A549 (cell line): Measurements from ENCODE around the gene FHIT. TPM values are rescaled to one million over a fixed set of nuclear protein-coding genes. Genes with fewer than 3 reads are reported as not detected.

Source experiments
- ATAC-seq, 2 experiments: fragments of 200-7000 bp in 1 of 2; fragments of >200 bp in 1 of 2; cut with Nextera tagmentation in 1 of 2; cut with Tn5 transposase in 1 of 2; 3 replicates each; pipeline versions ENCODE4 v1.8.0 to v1.9.1; 2018 to 2020; ENCODE audit warnings: mild to moderate bottlenecking in 1 of 2, moderate library complexity in 1 of 2
- CTCF ChIA-PET: fragments of 300-600 bp; sonication (Branson Sonifier 250); formaldehyde crosslinking; extraction: SDS; loops from one replicate; lab custom pipeline; 2021; ENCODE audit warnings: antibody characterized with exemption, inconsistent platforms; lab: Yijun Ruan, JAX
- POLR2A ChIA-PET: fragments of 350-600 bp; formaldehyde crosslinking; extraction: SDS; loops from one replicate; lab custom pipeline; 2021; ENCODE audit warnings: antibody characterized with exemption, inconsistent platforms; lab: Yijun Ruan, JAX
- DNase-seq, 2 experiments: peaks; one replicate each; pipeline versions ENCODE4 v3.0.0 to v3.0.0-alpha.2; 2011 to 2016; ENCODE audit warnings: low read depth in 1 of 2, low spot score in 1 of 2
- FAIRE-seq: peaks from 2 replicates; lab custom pipeline; 2011; peaks lifted over from hg19 to GRCh38; lab: Jason Lieb, UNC
- H3K27ac ChIP-seq, 2 experiments: fragments of >200 bp; sonication (Bioruptor Twin); formaldehyde crosslinking; 3 replicates each; pipeline ENCODE4 v1.5.1; 2016 to 2017
- H3K4me1 ChIP-seq: fragments of >200 bp; sonication (Bioruptor Twin); formaldehyde crosslinking; 3 replicates; pipeline ENCODE4 v1.6.1; 2016
- H3K4me2 ChIP-seq: fragments of >200 bp; sonication (Bioruptor Twin); formaldehyde crosslinking; 3 replicates; pipeline ENCODE4 v1.6.1; 2016
- H3K4me3 ChIP-seq: fragments of >200 bp; sonication (Bioruptor Twin); formaldehyde crosslinking; 3 replicates; pipeline ENCODE4 v1.5.1; 2016
- H3K9me3 ChIP-seq: fragments of >200 bp; sonication (Bioruptor Twin); formaldehyde crosslinking; 3 replicates; pipeline ENCODE4 v1.6.1; 2016
- ATOH8 ChIP-seq: fragments of 250-450 bp; sonication (Bioruptor Pico); IDR thresholded peaks from 2 replicates; pipeline ENCODE4 v1.5.0; 2020; ENCODE audit warnings: low read depth, mild to moderate bottlenecking, moderate library complexity
- CTCF ChIP-seq: fragments of >200 bp; sonication (Bioruptor Twin); formaldehyde crosslinking; IDR thresholded peaks from 3 replicates; pipeline ENCODE4 v1.5.1; 2016
- ELK1 ChIP-seq: fragments of 150-350 bp; IDR thresholded peaks from 2 replicates; pipeline ENCODE4 v1.6.1; 2014; ENCODE audit warnings: low read depth, mild to moderate bottlenecking, low read length
- ESRRA ChIP-seq: fragments of 150-350 bp; IDR thresholded peaks from 2 replicates; pipeline ENCODE4 v1.6.1; 2014; ENCODE audit warnings: mild to moderate bottlenecking, low read length, borderline replicate concordance
- HEYL ChIP-seq: fragments of 250-450 bp; sonication (Bioruptor Pico); IDR thresholded peaks from 2 replicates; pipeline ENCODE4 v1.8.0; 2021; ENCODE audit warnings: mild to moderate bottlenecking, moderate library complexity
- MAZ ChIP-seq: fragments of 150-350 bp; IDR thresholded peaks from 2 replicates; pipeline ENCODE4 v1.6.1; 2014; ENCODE audit warnings: antibody characterized with exemption, low read depth, low read length, borderline replicate concordance
- NFE2L2 ChIP-seq: fragments of 150-350 bp; conservative IDR thresholded peaks from 2 replicates; pipeline ENCODE4 v1.6.1; 2014; ENCODE audit warnings: low read length
- PHF8 ChIP-seq: fragments of 200-600 bp; sonication (generic); IDR thresholded peaks from 2 replicates; pipeline ENCODE4 v1.6.1; 2016; ENCODE audit warnings: low read depth, mild to moderate bottlenecking, antibody characterized with exemption, moderate library complexity, borderline replicate concordance
- RAD21 ChIP-seq, 2 experiments: fragments of >200 bp in 1 of 2; sonication (Bioruptor Twin) in 1 of 2; formaldehyde crosslinking in 1 of 2; IDR thresholded peaks in 1 of 2; conservative IDR thresholded peaks in 1 of 2; 2 replicates in 1 of 2; 3 replicates in 1 of 2; pipeline ENCODE4 v1.6.1; 2012 to 2018; ENCODE audit warnings: inconsistent platforms in 1 of 2
- SMC3 ChIP-seq: fragments of >200 bp; sonication (Bioruptor Twin); formaldehyde crosslinking; IDR thresholded peaks from 3 replicates; pipeline ENCODE4 v1.6.1; 2018; ENCODE audit warnings: inconsistent platforms
- TFCP2L1 ChIP-seq: fragments of 250-450 bp; sonication (Bioruptor Pico); IDR thresholded peaks from 2 replicates; pipeline ENCODE4 v1.5.0; 2021; ENCODE audit warnings: mild to moderate bottlenecking
- ZC3H11A ChIP-seq: fragments of 450-650 bp; IDR thresholded peaks from 2 replicates; pipeline ENCODE4 v1.6.1; 2014; ENCODE audit warnings: antibody characterized with exemption, mild to moderate bottlenecking
- ZFP36 ChIP-seq: fragments of 450-650 bp; IDR thresholded peaks from 2 replicates; pipeline ENCODE4 v1.6.1; 2014; ENCODE audit warnings: borderline replicate concordance; ENCODE audit not compliant: partially characterized antibody
- ZNF302 ChIP-seq: fragments of 250-450 bp; sonication (Bioruptor Pico); IDR thresholded peaks from 2 replicates; pipeline ENCODE4 v1.9.0; 2021; ENCODE audit warnings: inconsistent platforms, mild to moderate bottlenecking, moderate library complexity
- WGBS: methylation state at CpG from one replicate; pipeline ENCODE4 v1.1.6; 2017; ENCODE audit errors: missing lambda C conversion rate; 5-methylcytosine and 5-hydroxymethylcytosine counted together
- polyA plus RNA-seq, 4 experiments: library from polyadenylated mRNA; depleted of rRNA in 3 of 4; stranded (reverse); fragments of >200 nt; fragmentation: RNase III in 1 of 4; extraction: RNeasy Plus Mini Kit Qiagen cat#74134 plus additional on column Dnase treatment in 1 of 4; gene quantifications; 2 replicates in 3 of 4; 3 replicates in 1 of 4; pipeline ENCODE4 v1.2.3, GENCODE V29; 2011 to 2017

The FHIT gene
- polyA plus RNA-seq, 2 of the 4 experiments (the other 2 are of a cell fraction) = 0.76 to 0.92 TPM

GRCh38 chr3:60015032-60015705 lies 1236.1 kb downstream of the FHIT start:
- TF ChIP-seq ESRRA (no peak), ZFP36 (no peak), ZC3H11A (no peak)
- TF ChIP-seq, all 56 proteins: peak for 0
- no peak overlapping the region for H3K4me2 ChIP-seq
- no peaks in the 10 kb centered on the region for H3K4me1 ChIP-seq
- ChIA-PET POLR2A (no interaction called here), CTCF (no interaction called here)
- FAIRE-seq = no peak
- ATAC-seq = no peak
- WGBS = 13% methylated on average over 5 of the region's 6 CpGs
- H3K9me3 ChIP-seq = no peaks in the 10 kb centered on the region
- H3K4me3 ChIP-seq = no peak overlapping the region
- DNase-seq = no peak
- H3K27ac ChIP-seq = no peak overlapping the region

- no peaks in the 10 kb centered on the region for H3K9me3 ChIP-seq
- H3K4me2 ChIP-seq = no peak overlapping the region
- 14% methylated on average over 1 of the region's 1 CpG for WGBS
- ChIA-PET CTCF (no interaction called here), POLR2A (no interaction called here)
- no peak overlapping the region for H3K4me3 ChIP-seq
- H3K4me1 ChIP-seq = no peaks in the 10 kb centered on the region
- no peak for FAIRE-seq
- ATAC-seq = no peak
- no peak overlapping the region for H3K27ac ChIP-seq
- no peak for TF ChIP-seq RAD21 (conservative IDR thresholded peaks at IDR 0.05 in 1 of 2, IDR thresholded peaks at IDR 0.05 in 1 of 2)
- TF ChIP-seq CTCF = no peak
- TF ChIP-seq ZNF302 (CRISPR knock-in tag) = no peak
- DNase-seq = no peak
Observed at GRCh38 chr3:60013241-60013640, 1238.0 kb downstream of the FHIT start.

- no peak for TF ChIP-seq PHF8
- no peak for TF ChIP-seq NFE2L2
- no peak for TF ChIP-seq HEYL (CRISPR knock-in tag)
- no peak for TF ChIP-seq ELK1
- TF ChIP-seq MAZ = no peak
- no peak for TF ChIP-seq ESRRA
- TF ChIP-seq TFCP2L1 (CRISPR knock-in tag) = no peak
- TF ChIP-seq SMC3 = no peak
- no peak for TF ChIP-seq ATOH8 (CRISPR knock-in tag)
- WGBS = 36% methylated on average over 9 of the region's 9 CpGs
- Histone ChIP-seq H3K9me3 (no peaks in the 10 kb centered on the region), H3K4me3 (no peak overlapping the region), H3K27ac (no peak overlapping the region), H3K4me1 (no peaks in the 10 kb centered on the region), H3K4me2 (no peak overlapping the region)
- ChIA-PET CTCF (no interaction called here), POLR2A (no interaction called here)
- FAIRE-seq (no peak), DNase-seq (no peak), ATAC-seq (no peak)
Observed at GRCh38 chr3:60011218-60011617, 1240.0 kb downstream of the FHIT start.

GRCh38 chr3:60010781-60011180 lies 1240.5 kb downstream of the FHIT start:
- no peak for TF ChIP-seq PHF8
- Histone ChIP-seq H3K4me2 (no peak overlapping the region), H3K27ac (no peak overlapping the region), H3K4me1 (no peaks in the 10 kb centered on the region), H3K9me3 (no peaks in the 10 kb centered on the region), H3K4me3 (no peak overlapping the region)
- no peak for ATAC-seq
- no peak for DNase-seq
- 48% methylated on average over 4 of the region's 4 CpGs for WGBS
- CTCF ChIA-PET = no interaction called here
- no peak for FAIRE-seq
- POLR2A ChIA-PET = no interaction called here
